ENCODE results near the gene OR4E2.

GRCh38 chr14:21634840-21635239, 18.8 kb upstream of the OR4E2 start, which contains the start of gene OR10G2:
- no peak for TF ChIP-seq POLR2AphosphoS5 (IDR thresholded peaks at IDR 0.05; ENCODE audit: borderline replicate concordance, low read depth, low read length)
- TF ChIP-seq EZH2 (IDR thresholded peaks at IDR 0.05), result no peak
- TF ChIP-seq FOXP2 (optimal IDR thresholded peaks at IDR 0.05; ENCODE audit: control extremely low read depth, extremely low read length, insufficient read depth), result no peak

Measured in SK-N-MC (cell line).